C4-2B (cell line): ENCODE measurements around the gene GGN.

Experiments used
- ZFX ChIP-seq: fragments of 450-650 bp; IDR thresholded peaks from 2 replicates; pipeline ENCODE4 v1.6.1; 2017
- TF ChIP-seq, protein P1 (sequence below): fragments of 450-650 bp; conservative IDR thresholded peaks from 2 replicates; pipeline ENCODE4 v1.5.1; 2017; ENCODE audit warnings: mild to moderate bottlenecking

DNA sequence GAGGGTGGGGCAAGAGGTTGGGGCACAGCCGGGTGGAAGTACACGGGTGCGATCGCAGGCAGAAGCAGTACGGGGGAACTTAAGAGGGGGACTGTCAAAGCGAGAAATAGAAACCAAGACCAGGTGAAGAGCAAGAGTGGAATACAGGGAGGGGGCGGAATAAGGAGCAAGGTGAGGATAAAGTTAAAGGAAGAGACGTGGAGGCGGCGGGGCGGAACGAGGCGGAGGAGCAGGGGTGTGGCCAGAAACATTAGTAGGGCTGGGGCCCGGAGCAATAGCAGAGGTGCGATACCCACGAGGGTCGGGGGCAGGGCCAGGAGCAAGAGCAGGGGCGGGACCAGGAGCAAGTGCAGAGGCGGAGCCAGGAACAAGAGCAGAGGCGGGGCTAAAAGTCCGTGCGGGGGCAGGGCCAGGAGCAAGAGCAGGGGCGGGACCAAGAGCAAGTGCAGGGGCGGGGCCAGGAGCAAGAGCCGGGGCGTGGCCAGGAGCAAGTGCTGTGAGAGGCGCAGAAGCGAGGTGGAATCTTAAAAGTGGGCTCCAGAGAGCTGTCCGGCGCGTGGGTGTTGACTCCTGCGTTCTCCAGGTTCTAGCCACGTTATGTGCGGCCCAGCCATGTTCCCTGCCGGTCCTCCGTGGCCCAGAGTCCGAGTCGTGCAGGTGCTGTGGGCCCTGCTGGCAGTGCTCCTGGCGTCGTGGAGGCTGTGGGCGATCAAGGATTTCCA, 51.0 kb downstream of the GGN start:
- TF ChIP-seq, protein P1, sequence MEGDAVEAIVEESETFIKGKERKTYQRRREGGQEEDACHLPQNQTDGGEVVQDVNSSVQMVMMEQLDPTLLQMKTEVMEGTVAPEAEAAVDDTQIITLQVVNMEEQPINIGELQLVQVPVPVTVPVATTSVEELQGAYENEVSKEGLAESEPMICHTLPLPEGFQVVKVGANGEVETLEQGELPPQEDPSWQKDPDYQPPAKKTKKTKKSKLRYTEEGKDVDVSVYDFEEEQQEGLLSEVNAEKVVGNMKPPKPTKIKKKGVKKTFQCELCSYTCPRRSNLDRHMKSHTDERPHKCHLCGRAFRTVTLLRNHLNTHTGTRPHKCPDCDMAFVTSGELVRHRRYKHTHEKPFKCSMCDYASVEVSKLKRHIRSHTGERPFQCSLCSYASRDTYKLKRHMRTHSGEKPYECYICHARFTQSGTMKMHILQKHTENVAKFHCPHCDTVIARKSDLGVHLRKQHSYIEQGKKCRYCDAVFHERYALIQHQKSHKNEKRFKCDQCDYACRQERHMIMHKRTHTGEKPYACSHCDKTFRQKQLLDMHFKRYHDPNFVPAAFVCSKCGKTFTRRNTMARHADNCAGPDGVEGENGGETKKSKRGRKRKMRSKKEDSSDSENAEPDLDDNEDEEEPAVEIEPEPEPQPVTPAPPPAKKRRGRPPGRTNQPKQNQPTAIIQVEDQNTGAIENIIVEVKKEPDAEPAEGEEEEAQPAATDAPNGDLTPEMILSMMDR: no peak
- TF ChIP-seq ZFX: no peak
